Measurements from ENCODE around the gene ADI1. TPM values are rescaled to one million over a fixed set of nuclear protein-coding genes. Genes with fewer than 3 reads are reported as not detected.

The ADI1 gene
- total RNA-seq, 5 donors from 2014 or later (not counting 1 experiment from before 2014, with no cell fraction given): 20.9 to 29.0 (median 28.3) TPM

GRCh38 chr2:3513026-3513810 is 6.1 kb downstream of the ADI1 start:
- Histone ChIP-seq H3K36me3 (ENCODE audit: control insufficient read depth in 2 of 2, extremely low read depth in 1 of 2, insufficient read depth in 1 of 2, low read length in 1 of 2) (peaks cover 3 to 32% of the 10 kb centered on the region in 2 donors), H3K27ac (ENCODE audit: low read length) (no peak overlapping the region), H3K27me3 (replicated peaks in 1 of 2; ENCODE audit: control insufficient read depth in 2 of 2, extremely low read depth in 1 of 2, insufficient read depth in 2 of 2, low read length in 1 of 2) (no peaks in the 10 kb centered on the region), H3K9me3 (no peaks in the 10 kb centered on the region), H3K4me3 (ENCODE audit: control insufficient read depth in 1 of 2, extremely low read depth in 1 of 2, low read length in 1 of 2) (no peak overlapping the region), H3K4me1 (ENCODE audit: control insufficient read depth in 1 of 2, extremely low read depth in 1 of 2, insufficient read depth in 2 of 2, low read length in 2 of 2) (peaks cover 2 to 3% of the 10 kb centered on the region in 2 experiments)
- H3K27ac Mint-ChIP-seq: no peak overlapping the region
- no peak overlapping the region for H3K4me3 Mint-ChIP-seq
- peaks cover 71% of the 10 kb centered on the region for H3K36me3 Mint-ChIP-seq
- no peak for ATAC-seq (replicated peaks in 1 of 4)
- ChIA-PET POLR2A (no interaction called here), CTCF (no interaction called here)
- WGBS (ENCODE audit: insufficient coverage): 100% methylated on average over 1 of the region's 3 CpGs
- H3K4me1 Mint-ChIP-seq: peaks cover 13 to 36% (median 30%) of the 10 kb centered on the region in 3 donors
- DNase-seq: no peak
- peaks cover 8 to 29% (median 10%) of the 10 kb centered on the region in 3 donors for H3K9me3 Mint-ChIP-seq
- H3K27me3 Mint-ChIP-seq: no peaks in the 10 kb centered on the region

- Mint-ChIP-seq H3K27ac (no peak overlapping the region), H3K36me3 (peaks cover 80% of the 10 kb centered on the region)
Observed at GRCh38 chr2:3512086-3512485, 7.2 kb downstream of the ADI1 start.

GRCh38 chr2:3505771-3506170 is 13.6 kb downstream of the ADI1 start:
- peaks cover 0 to 4% (median 4%) of the 10 kb centered on the region in 3 donors for H3K9me3 Mint-ChIP-seq
- no peak overlapping the region for H3K4me3 Mint-ChIP-seq
- H3K4me1 Mint-ChIP-seq: peaks cover 5 to 28% (median 13%) of the 10 kb centered on the region in 3 donors
- Histone ChIP-seq H3K36me3 (ENCODE audit: control insufficient read depth in 2 of 2, extremely low read depth in 1 of 2, insufficient read depth in 1 of 2, low read length in 1 of 2) (peaks cover 15 to 35% of the 10 kb centered on the region in 2 donors), H3K4me1 (ENCODE audit: control insufficient read depth in 1 of 2, extremely low read depth in 1 of 2, insufficient read depth in 2 of 2, low read length in 2 of 2) (no peaks in the 10 kb centered on the region), H3K9me3 (no peaks in the 10 kb centered on the region), H3K27ac (ENCODE audit: low read length) (no peak overlapping the region), H3K4me3 (ENCODE audit: control insufficient read depth in 1 of 2, extremely low read depth in 1 of 2, low read length in 1 of 2) (no peak overlapping the region), H3K27me3 (replicated peaks in 1 of 2; ENCODE audit: control insufficient read depth in 2 of 2, extremely low read depth in 1 of 2, insufficient read depth in 2 of 2, low read length in 1 of 2) (no peaks in the 10 kb centered on the region)
- DNase-seq: no peak
- H3K36me3 Mint-ChIP-seq: peaks cover 68% of the 10 kb centered on the region
- ChIA-PET CTCF (no interaction called here), POLR2A (interaction anchor here in 1 of 2 donors (0.6 kb wide), 2 partner anchors 9 to 14 kb away, joined by 3 read pairs; no protein-coding TSS in a partner anchor)
- no peak for ATAC-seq (replicated peaks in 1 of 4)
- WGBS (ENCODE audit: insufficient coverage): no CpG with 5 or more reads among the region's 4 CpGs
- no peak overlapping the region for H3K27ac Mint-ChIP-seq
- no peaks in the 10 kb centered on the region for H3K27me3 Mint-ChIP-seq

More at GRCh38 chr2:3512086-3512485, 7.2 kb downstream of the ADI1 start:
- H3K4me3 ChIP-seq (ENCODE audit: control insufficient read depth in 1 of 2, extremely low read depth in 1 of 2, low read length in 1 of 2): no peak overlapping the region
- no peaks in the 10 kb centered on the region for H3K9me3 ChIP-seq
- POLR2A ChIA-PET: interaction anchor here in 1 of 2 donors (0.7 kb wide), 1 partner anchor 149 kb away, joined by 3 read pairs; no protein-coding TSS in a partner anchor
- Mint-ChIP-seq H3K4me3 (no peak overlapping the region), H3K9me3 (peaks cover 8 to 29% (median 10%) of the 10 kb centered on the region in 3 donors), H3K4me1 (peaks cover 5 to 32% (median 23%) of the 10 kb centered on the region in 3 donors), H3K27me3 (no peaks in the 10 kb centered on the region)
- DNase-seq (no peak), ATAC-seq (replicated peaks in 1 of 4) (no peak)
- H3K4me1 ChIP-seq (ENCODE audit: control insufficient read depth in 1 of 2, extremely low read depth in 1 of 2, insufficient read depth in 2 of 2, low read length in 2 of 2): no peaks in the 10 kb centered on the region
- WGBS (ENCODE audit: insufficient coverage): 80% methylated on average over 1 of the region's 2 CpGs
- H3K36me3 ChIP-seq (ENCODE audit: control insufficient read depth in 2 of 2, extremely low read depth in 1 of 2, insufficient read depth in 1 of 2, low read length in 1 of 2): peaks cover 3 to 32% of the 10 kb centered on the region in 2 donors
- H3K27me3 ChIP-seq (replicated peaks in 1 of 2; ENCODE audit: control insufficient read depth in 2 of 2, extremely low read depth in 1 of 2, insufficient read depth in 2 of 2, low read length in 1 of 2): no peaks in the 10 kb centered on the region
- CTCF ChIA-PET: no interaction called here
- no peak overlapping the region for H3K27ac ChIP-seq (ENCODE audit: low read length)

GRCh38 chr2:3504741-3505140 is 14.6 kb downstream of the ADI1 start:
- Mint-ChIP-seq H3K36me3 (peaks cover 64% of the 10 kb centered on the region), H3K4me1 (peaks cover 5 to 28% (median 13%) of the 10 kb centered on the region in 3 donors), H3K4me3 (no peak overlapping the region), H3K27ac (no peak overlapping the region), H3K27me3 (no peaks in the 10 kb centered on the region), H3K9me3 (peaks cover 0 to 4% (median 4%) of the 10 kb centered on the region in 3 donors)
- H3K4me3 ChIP-seq (ENCODE audit: control insufficient read depth in 1 of 2, extremely low read depth in 1 of 2, low read length in 1 of 2): no peak overlapping the region
- ChIA-PET POLR2A (no interaction called here), CTCF (no interaction called here)
- H3K9me3 ChIP-seq: no peaks in the 10 kb centered on the region
- peaks cover 20 to 40% of the 10 kb centered on the region in 2 donors for H3K36me3 ChIP-seq (ENCODE audit: control insufficient read depth in 2 of 2, extremely low read depth in 1 of 2, insufficient read depth in 1 of 2, low read length in 1 of 2)
- H3K27me3 ChIP-seq (replicated peaks in 1 of 2; ENCODE audit: control insufficient read depth in 2 of 2, extremely low read depth in 1 of 2, insufficient read depth in 2 of 2, low read length in 1 of 2): no peaks in the 10 kb centered on the region
- H3K27ac ChIP-seq (ENCODE audit: low read length): no peak overlapping the region
- no peaks in the 10 kb centered on the region for H3K4me1 ChIP-seq (ENCODE audit: control insufficient read depth in 1 of 2, extremely low read depth in 1 of 2, insufficient read depth in 2 of 2, low read length in 2 of 2)
- WGBS (ENCODE audit: insufficient coverage): 94% methylated on average over 4 of the region's 5 CpGs
- ATAC-seq (replicated peaks in 1 of 4) (no peak), DNase-seq (no peak)

- Mint-ChIP-seq H3K9me3 (peaks cover 0 to 2% (median 2%) of the 10 kb centered on the region in 3 donors), H3K36me3 (peaks cover 66% of the 10 kb centered on the region), H3K4me3 (no peak overlapping the region), H3K27ac (no peak overlapping the region), H3K27me3 (no peaks in the 10 kb centered on the region), H3K4me1 (peaks cover 4 to 28% (median 12%) of the 10 kb centered on the region in 3 donors)
- WGBS (ENCODE audit: insufficient coverage): 89% methylated on average over 12 of the region's 13 CpGs
- ATAC-seq (replicated peaks in 1 of 4) (no peak), DNase-seq (no peak)
- no peaks in the 10 kb centered on the region for H3K27me3 ChIP-seq (replicated peaks in 1 of 2; ENCODE audit: control insufficient read depth in 2 of 2, extremely low read depth in 1 of 2, insufficient read depth in 2 of 2, low read length in 1 of 2)
- ChIA-PET CTCF (no interaction called here), POLR2A (no interaction called here)
- H3K4me3 ChIP-seq (ENCODE audit: control insufficient read depth in 1 of 2, extremely low read depth in 1 of 2, low read length in 1 of 2): no peak overlapping the region
- H3K4me1 ChIP-seq (ENCODE audit: control insufficient read depth in 1 of 2, extremely low read depth in 1 of 2, insufficient read depth in 2 of 2, low read length in 2 of 2): no peaks in the 10 kb centered on the region
- peaks cover 27 to 51% of the 10 kb centered on the region in 2 donors for H3K36me3 ChIP-seq (ENCODE audit: control insufficient read depth in 2 of 2, extremely low read depth in 1 of 2, insufficient read depth in 1 of 2, low read length in 1 of 2)
- no peak overlapping the region for H3K27ac ChIP-seq (ENCODE audit: low read length)
- no peaks in the 10 kb centered on the region for H3K9me3 ChIP-seq
Observed at GRCh38 chr2:3503483-3503882, 15.8 kb downstream of the ADI1 start.

GRCh38 chr2:3503046-3503445 is 16.3 kb downstream of the ADI1 start:
- Mint-ChIP-seq H3K36me3 (peaks cover 67% of the 10 kb centered on the region), H3K9me3 (no peaks in the 10 kb centered on the region), H3K27ac (no peak overlapping the region), H3K4me1 (peaks cover 2 to 28% (median 10%) of the 10 kb centered on the region in 3 donors), H3K27me3 (no peaks in the 10 kb centered on the region), H3K4me3 (no peak overlapping the region)
- Histone ChIP-seq H3K4me1 (ENCODE audit: control insufficient read depth in 1 of 2, extremely low read depth in 1 of 2, insufficient read depth in 2 of 2, low read length in 2 of 2) (no peaks in the 10 kb centered on the region), H3K9me3 (no peaks in the 10 kb centered on the region), H3K36me3 (ENCODE audit: control insufficient read depth in 2 of 2, extremely low read depth in 1 of 2, insufficient read depth in 1 of 2, low read length in 1 of 2) (peaks cover 27 to 52% of the 10 kb centered on the region in 2 donors), H3K27ac (ENCODE audit: low read length) (no peak overlapping the region), H3K4me3 (ENCODE audit: control insufficient read depth in 1 of 2, extremely low read depth in 1 of 2, low read length in 1 of 2) (no peak overlapping the region), H3K27me3 (replicated peaks in 1 of 2; ENCODE audit: control insufficient read depth in 2 of 2, extremely low read depth in 1 of 2, insufficient read depth in 2 of 2, low read length in 1 of 2) (no peaks in the 10 kb centered on the region)
- POLR2A ChIA-PET: no interaction called here
- no peak for ATAC-seq (replicated peaks in 1 of 4)
- DNase-seq: no peak
- 92% methylated on average over 14 of the region's 14 CpGs for WGBS (ENCODE audit: insufficient coverage)
- CTCF ChIA-PET: no interaction called here

Data from T-cell (primary cell).